Measurements from ENCODE around the gene KRTAP8-1. TPM values are rescaled to one million over a fixed set of nuclear protein-coding genes. Genes with fewer than 3 reads are reported as not detected.

The KRTAP8-1 gene
- not detected for total RNA-seq

GRCh38 chr21:30813174-30813573 lies at the start of gene KRTAP8-1:
Gene KRTAP8-1 (minus strand): TSS chr21:30813274. CDS start chr21:30813220, 54 bp downstream.
- no peak for DNase-seq

GRCh38 chr21:30847627-30848500 lies 34.8 kb upstream of the KRTAP8-1 start:
- no peak for DNase-seq

GRCh38 chr21:30842990-30843389 lies 29.9 kb upstream of the KRTAP8-1 start:
- no peak for DNase-seq

GRCh38 chr21:30839304-30839703 lies 26.2 kb upstream of the KRTAP8-1 start:
- no peak for DNase-seq

- no peak for DNase-seq
These were observed 25.5 kb upstream of the KRTAP8-1 start for GRCh38 chr21:30838536-30838935.

- peak; percentile 2 for DNase-seq
These were observed 18.2 kb upstream of the KRTAP8-1 start for GRCh38 chr21:30831194-30831765.

- no peak for DNase-seq
These were observed 16.6 kb upstream of the KRTAP8-1 start, which contains the start of gene KRTAP7-1 for GRCh38 chr21:30829659-30830058. Gene KRTAP7-1 (minus strand): TSS chr21:30829759. CDS start chr21:30829698, 61 bp downstream.

GRCh38 chr21:30818837-30819610 lies 6.0 kb upstream of the KRTAP8-1 start:
- DNase-seq, result no peak

- no peak for DNase-seq
These were observed 12.5 kb downstream of the KRTAP8-1 start for GRCh38 chr21:30800605-30801004.

GRCh38 chr21:30793581-30794314 lies 19.3 kb downstream of the KRTAP8-1 start:
- no peak for DNase-seq

GRCh38 chr21:30779249-30779648 lies 33.8 kb downstream of the KRTAP8-1 start:
- DNase-seq, result no peak

GRCh38 chr21:30769724-30770431 lies 43.2 kb downstream of the KRTAP8-1 start:
- DNase-seq, result no peak

Measured in effector CD4-positive, alpha-beta T cell (primary cell).